Erythroblast (primary cell): Measurements from ENCODE around the gene CDC14B.

ENCODE experiments used
- DNase-seq, 2 experiments: peaks; one replicate each; lab custom pipeline; 2025; lab: John Stamatoyannopoulos, UW
- GATA1 ChIP-seq: IDR thresholded peaks from 2 replicates; pipeline ENCODE4 v1.6.1; 2011; ENCODE audit warnings: low read depth, mild to moderate bottlenecking, control low read depth, low read length, moderate library complexity
- POLR2A ChIP-seq: IDR thresholded peaks from 2 replicates; pipeline ENCODE4 v1.6.1; 2011; ENCODE audit warnings: mild to moderate bottlenecking, low read length

CDC14B gene

DNA sequence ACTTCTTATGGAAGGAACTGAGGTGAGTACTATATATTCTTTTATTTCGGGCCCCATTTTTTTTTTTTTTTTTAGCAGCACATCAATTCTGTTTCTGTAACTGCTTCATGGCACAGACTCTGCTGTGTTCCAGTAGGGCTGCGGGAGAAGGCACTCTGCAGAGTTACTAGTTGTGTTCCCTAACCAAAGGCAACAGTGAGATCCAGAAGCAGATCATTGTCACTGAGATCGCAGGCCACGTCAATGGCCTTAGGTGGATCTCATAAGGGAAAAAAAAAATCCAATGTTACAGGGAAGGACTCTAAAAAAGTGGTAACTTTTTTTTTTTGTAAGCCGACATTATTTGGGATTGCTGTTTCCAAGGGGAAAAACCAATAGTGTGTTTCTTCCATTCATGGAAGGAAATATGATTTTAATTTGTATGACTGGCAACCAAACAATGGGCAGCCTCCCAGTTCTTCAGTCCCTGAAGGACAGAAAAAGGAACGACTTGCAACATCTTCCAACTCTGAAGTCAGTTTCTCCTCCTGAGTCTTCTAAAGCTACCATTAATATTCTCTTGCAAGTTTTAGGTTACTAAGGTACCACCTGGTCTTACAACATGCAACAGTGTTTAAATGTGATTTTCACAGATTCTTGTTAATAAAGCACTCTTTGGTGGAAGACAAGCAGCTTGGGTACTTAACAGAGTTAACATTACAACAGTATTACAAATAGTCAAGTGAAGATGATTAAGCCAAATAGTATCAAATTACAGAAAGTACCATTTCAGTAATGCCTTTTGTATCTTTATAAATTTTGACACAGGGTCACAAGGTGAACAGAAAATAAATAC lies 116.9 kb downstream of the CDC14B start:
- DNase-seq, result no peak
- TF ChIP-seq GATA1 (no peak), POLR2A (no peak)

GRCh38 chr9:96501633-96502538 lies 117.8 kb downstream of the CDC14B start:
- no peak for DNase-seq
- TF ChIP-seq GATA1, result no peak
- TF ChIP-seq POLR2A, result no peak

- DNase-seq, result no peak
- TF ChIP-seq POLR2A (no peak), GATA1 (no peak)
Observed at GRCh38 chr9:96500696-96501632, 118.7 kb downstream of the CDC14B start.

DNA sequence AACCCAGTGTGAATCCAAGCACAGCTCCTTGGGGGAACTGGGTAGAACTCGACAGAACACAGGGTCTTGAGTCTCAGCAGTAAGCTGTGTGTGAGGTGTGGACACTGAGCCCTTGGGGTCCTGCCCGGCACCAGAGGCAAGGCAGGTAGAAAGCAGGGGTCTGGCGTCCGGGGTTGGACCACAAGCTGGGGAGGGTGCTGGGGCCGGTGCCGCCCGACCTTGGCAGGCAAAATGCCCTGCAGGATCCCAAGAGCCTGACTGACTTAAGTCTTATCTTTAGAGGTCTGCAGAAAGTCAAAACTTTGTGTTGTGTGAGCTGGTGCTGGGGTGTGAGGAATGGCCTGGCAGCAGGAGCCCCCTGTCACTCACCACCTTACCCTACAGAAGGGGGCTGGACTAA lies 120.4 kb downstream of the CDC14B start:
- DNase-seq, result no peak

GRCh38 chr9:96498796-96499195 lies 120.8 kb downstream of the CDC14B start:
- TF ChIP-seq GATA1, result no peak
- TF ChIP-seq POLR2A, result no peak
- DNase-seq, result no peak

More for the DNA sequence above, 120.4 kb downstream of the CDC14B start:
- no peak for TF ChIP-seq POLR2A
- TF ChIP-seq GATA1, result no peak

DNA sequence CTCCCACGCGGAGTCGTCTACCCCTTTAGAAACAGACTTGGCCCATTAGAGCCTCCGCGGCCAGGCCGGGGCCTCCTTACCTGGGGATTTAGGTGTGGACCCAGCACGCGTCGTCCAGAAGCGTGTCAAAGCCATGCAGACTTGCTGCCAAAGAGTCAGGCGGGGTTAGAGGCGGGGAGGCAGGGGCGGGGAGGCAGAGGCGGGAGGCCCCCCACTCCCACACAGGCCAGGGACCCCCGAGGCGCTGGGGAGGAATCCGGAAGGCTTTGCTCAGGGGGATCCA lies 122.6 kb downstream of the CDC14B start:
- no peak for DNase-seq
- no peak for TF ChIP-seq POLR2A
- TF ChIP-seq GATA1, result no peak

DNA sequence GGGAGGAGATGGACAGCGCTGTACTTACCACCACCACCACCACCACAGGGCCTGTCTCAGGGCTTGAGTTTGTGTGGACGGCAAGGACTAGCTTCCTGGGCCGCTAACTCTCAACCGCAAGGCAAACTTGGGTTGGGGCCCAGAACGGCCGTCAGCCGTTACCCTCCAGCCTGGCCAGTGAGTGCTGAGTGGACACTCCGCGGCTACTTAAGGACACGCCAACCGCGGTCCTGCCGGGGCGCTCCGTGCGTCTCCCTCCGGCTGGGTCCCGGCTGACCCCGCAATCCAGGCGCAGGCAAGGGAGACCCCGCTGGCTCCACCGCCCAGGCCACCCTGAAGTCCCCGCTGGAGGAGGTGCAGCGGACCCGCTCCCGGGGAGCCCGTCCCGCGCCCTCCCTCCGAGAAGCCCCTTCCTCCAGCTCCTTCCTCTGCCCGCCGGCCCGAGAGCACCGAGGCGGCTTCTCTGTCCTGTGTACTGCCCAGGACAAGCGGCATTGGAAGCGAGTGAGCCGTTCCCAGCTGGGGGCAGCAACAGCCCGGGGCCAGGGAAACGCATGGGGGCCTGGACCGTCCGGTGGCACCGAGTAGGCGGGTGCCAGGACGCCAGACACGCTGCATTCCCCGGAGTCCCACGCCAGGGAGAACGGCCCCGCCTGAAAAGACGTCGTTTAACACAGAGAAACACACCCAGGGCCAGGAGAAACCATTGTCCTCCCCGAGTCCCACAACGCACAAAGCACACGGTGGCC lies 123.1 kb downstream of the CDC14B start:
- DNase-seq, result no peak
- no peak for TF ChIP-seq POLR2A
- TF ChIP-seq GATA1, result no peak

DNA sequence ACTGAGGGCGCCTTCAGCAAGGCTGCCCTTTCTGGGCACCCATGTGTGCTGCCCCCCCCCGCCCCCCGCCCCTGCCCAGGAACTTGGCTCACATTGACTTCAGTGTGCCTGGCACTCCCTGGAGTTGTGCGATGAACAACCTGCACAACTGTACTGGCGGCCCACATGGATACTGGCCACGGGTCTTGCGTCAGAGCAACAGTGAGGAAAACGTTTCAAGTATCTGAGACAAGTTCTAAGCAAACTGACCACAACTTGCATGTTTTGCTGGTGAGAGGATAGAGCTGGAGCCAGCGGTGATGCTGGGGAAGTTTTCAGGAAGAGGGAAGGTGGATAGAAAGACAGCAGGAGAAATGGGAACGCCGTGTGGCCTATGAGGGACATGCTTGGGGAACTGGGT lies 124.3 kb downstream of the CDC14B start:
- TF ChIP-seq POLR2A (no peak), GATA1 (no peak)
- no peak for DNase-seq

GRCh38 chr9:96494215-96494800 lies 125.3 kb downstream of the CDC14B start:
- no peak for DNase-seq
- no peak for TF ChIP-seq POLR2A
- TF ChIP-seq GATA1, result no peak

DNA sequence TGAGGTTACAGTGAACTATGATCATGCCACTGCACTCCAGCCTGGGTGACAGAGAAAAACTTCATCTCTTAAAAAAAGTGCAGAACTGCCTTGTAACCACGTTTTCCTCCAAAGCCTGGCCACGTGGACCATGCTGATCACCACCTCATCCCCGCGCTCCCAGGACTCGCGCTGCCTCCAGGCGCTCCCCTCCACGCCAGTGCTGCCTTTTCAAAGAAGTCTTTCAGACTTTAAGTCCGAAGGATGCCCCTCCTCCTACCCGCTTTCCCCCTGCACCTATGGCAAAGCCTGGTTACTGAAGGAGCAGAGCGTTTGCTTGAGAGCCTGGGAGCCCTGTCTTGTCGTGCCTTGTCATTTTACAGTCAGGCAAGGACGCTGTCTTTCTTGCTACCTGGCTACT lies 125.9 kb downstream of the CDC14B start:
- TF ChIP-seq POLR2A, result no peak
- TF ChIP-seq GATA1, result no peak
- DNase-seq, result no peak

- DNase-seq, result no peak
- TF ChIP-seq GATA1, result no peak
- no peak for TF ChIP-seq POLR2A
Observed at GRCh38 chr9:96492993-96493531, 126.6 kb downstream of the CDC14B start.
